Measurements from ENCODE around the gene AKR1B15.
"Not testable (repeated sequence)": the region's sequence is repeated elsewhere in the genome, so short reads cannot be mapped to it uniquely, and the experiment has no call there.

The AKR1B15 gene

GRCh38 chr7:134548877-134549276, at the start of gene AKR1B15:
AKR1B15 (plus strand) TSS chr7:134549110; CDS start chr7:134564620, 15,510 bp downstream.
- peak; percentile 9 for DNase-seq

DNA sequence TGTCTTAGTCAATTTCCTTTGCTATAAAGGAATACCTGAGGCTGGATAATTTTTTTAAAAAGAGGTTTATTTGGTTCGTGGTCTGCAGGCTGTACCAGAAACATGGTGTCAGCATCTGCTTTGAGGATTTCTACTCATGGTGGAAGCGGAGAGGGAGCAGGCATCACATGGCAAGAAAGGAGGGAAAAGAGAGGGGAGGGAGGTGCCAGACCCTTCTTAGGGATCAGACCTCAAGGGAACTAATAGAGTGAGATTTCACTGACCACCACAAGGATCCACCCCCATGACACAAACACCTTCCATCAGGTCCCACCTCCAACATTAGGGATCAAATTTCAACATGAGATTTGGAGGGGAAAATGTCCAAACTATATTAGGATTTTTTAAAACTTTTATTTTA, 48.5 kb upstream of the AKR1B15 start:
- DNase-seq: no peak

- no peak for DNase-seq
These were observed 47.9 kb upstream of the AKR1B15 start for GRCh38 chr7:134500982-134501381.

- DNase-seq: no peak
These were observed 46.2 kb upstream of the AKR1B15 start for GRCh38 chr7:134502463-134503371.

- no peak for DNase-seq
These were observed 44.2 kb upstream of the AKR1B15 start for GRCh38 chr7:134504660-134505164.

- no peak for DNase-seq
These were observed 43.1 kb upstream of the AKR1B15 start for GRCh38 chr7:134505856-134506255.

DNA sequence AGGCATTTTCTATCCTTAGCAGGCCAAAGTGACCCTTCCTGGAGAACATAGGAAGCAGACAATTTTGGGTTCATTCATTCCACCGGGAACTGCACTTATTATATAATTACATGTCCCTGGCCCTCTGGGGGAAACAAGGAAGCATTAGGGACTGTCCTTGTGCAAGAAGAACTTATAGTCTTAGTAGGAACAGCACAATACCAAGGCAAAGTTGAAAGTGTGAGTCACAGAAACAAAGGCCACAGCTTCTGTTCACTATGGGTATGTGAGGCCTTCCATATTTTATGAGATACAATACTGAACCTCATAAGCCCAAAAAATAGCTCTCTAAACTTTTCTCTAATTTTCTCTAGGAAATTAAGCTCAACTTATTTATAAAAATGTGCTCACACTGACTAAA, 39.9 kb upstream of the AKR1B15 start:
- no peak for DNase-seq

DNA sequence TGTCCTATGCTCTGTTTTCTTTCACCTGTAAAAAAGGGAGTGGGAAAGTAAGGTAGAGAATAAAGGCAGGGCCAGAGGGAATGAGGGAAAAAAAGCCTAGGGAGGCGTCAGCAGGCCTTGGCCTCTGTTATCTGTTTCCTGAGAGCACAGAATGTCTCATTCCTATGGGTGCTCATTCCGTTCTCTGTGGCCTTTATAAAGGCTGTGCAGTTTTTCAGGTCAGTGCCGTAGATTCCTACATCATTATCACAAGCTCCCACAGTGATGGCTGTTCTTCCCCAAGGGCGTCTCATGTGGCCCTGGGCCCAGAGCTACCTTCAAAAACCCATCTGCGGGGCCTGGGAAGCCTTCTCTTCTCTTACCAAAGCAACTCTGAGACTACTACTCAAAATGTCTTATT, 38.3 kb upstream of the AKR1B15 start:
- no peak for DNase-seq

GRCh38 chr7:134512271-134512670, 36.6 kb upstream of the AKR1B15 start:
- no peak for DNase-seq

DNA sequence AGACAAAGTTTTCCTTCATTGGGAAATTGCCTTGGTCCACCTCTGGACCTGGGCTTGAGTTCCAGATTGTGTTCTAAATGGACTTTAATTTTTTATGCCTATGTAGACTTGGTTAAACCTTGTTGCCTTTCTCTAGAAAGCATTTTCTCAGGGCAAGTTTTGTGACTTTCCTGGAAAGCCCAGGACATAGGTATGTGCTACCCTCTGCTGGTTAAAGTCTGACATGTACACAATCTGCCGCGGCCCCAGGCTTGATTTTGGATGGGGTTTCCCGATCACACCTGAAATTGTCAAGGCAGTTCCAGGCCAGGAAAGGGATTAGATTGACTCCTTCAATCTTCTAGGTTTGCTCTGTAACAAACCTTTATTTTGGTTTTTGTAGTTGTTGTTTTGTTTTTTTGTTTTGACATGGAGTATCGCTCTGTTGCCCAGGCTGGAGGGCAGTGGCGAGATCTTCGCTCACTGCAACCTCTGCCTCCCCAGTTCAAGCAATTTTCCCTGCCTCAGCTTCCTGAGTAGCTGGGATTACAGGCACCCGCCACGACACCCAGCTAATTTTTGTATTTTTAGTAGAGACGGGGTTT, 35.6 kb upstream of the AKR1B15 start:
- peak; percentile 25 for DNase-seq

DNA sequence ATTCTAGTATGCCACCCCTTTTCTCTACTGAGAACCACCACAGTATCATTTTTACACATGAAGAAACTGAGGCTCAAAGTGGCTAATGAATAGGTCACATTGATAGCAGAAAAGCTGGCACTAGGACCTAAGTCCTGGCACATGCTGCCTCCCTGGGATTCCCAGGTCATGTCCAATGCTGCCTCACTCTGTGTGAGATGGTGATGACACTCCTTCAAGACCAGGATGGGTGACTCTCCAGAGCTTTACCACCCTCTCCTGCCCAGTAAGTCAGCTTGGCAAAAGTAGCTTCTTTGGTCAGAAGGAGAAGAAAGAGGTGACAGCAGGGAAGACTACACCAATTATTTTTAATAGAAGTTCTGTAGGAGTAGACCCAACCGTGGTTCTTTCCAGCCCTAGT, 34.8 kb upstream of the AKR1B15 start:
- no peak for DNase-seq

DNA sequence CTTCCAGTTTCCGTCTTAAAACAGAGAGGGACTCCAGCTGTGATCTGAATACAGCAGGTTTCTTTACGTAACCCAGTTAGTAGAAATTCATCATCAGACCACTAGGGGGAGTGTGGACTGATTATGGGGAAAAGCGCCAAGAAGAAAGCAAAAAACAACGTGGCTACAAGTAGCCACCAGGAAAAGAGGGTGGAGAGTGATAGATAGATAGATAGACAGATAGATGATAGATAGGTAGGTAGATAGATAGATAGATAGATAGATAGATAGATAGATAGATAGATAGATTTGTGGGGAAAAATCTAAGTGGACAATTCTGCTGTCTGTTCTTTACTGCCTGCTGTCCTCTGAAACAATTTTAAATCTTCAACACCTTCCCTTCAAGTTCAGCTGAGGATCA, 34.2 kb upstream of the AKR1B15 start:
- DNase-seq: peak; percentile 44

- DNase-seq: no peak
These were observed 33.1 kb upstream of the AKR1B15 start for GRCh38 chr7:134515569-134516468.

DNA sequence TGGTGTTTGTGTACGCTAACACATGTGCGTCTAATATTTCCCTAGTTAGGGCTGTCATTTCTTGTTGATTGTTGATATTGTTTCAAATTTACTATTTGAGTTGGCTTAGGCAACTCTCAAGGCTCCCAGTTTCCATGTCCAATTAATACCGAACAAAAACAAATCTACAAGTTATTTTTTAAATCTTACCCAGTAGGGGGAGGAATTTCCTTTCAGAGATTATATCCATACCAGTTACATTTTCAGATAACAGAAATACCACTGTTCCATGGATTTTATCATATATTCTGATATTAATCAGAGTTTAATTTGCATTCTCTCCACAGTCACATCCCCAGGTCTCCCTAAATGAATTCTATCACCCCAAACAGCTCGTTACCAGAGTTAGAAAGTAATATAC, 28.8 kb upstream of the AKR1B15 start:
- no peak for DNase-seq

GRCh38 chr7:134522601-134523000, 26.3 kb upstream of the AKR1B15 start:
- DNase-seq: no peak

DNA sequence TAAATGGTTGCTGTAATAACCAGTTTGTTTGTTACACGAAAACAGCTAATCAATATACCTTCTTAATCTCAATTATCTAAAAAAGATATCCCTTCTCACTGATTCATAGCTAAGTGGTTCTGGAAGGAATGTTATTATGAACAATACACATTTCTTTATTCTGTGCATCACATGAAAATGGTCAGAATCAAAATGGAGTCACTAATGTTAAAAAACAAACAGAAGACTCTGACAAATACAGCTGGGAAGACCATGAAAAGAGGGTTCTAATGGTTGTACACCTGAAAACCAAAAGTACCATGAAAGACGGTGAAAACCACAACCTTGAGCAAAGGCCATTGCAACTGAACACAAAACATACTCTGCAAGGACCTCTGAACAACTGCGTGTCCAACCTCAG, 23.5 kb upstream of the AKR1B15 start:
- not testable (repeated sequence) for DNase-seq

- not testable (repeated sequence) for DNase-seq
These were observed 22.2 kb upstream of the AKR1B15 start for GRCh38 chr7:134526552-134527248.

GRCh38 chr7:134527979-134528371, 20.9 kb upstream of the AKR1B15 start:
- DNase-seq: no peak

GRCh38 chr7:134528749-134529148, 20.2 kb upstream of the AKR1B15 start:
- no peak for DNase-seq

GRCh38 chr7:134530460-134530859, 18.4 kb upstream of the AKR1B15 start:
- no peak for DNase-seq

DNA sequence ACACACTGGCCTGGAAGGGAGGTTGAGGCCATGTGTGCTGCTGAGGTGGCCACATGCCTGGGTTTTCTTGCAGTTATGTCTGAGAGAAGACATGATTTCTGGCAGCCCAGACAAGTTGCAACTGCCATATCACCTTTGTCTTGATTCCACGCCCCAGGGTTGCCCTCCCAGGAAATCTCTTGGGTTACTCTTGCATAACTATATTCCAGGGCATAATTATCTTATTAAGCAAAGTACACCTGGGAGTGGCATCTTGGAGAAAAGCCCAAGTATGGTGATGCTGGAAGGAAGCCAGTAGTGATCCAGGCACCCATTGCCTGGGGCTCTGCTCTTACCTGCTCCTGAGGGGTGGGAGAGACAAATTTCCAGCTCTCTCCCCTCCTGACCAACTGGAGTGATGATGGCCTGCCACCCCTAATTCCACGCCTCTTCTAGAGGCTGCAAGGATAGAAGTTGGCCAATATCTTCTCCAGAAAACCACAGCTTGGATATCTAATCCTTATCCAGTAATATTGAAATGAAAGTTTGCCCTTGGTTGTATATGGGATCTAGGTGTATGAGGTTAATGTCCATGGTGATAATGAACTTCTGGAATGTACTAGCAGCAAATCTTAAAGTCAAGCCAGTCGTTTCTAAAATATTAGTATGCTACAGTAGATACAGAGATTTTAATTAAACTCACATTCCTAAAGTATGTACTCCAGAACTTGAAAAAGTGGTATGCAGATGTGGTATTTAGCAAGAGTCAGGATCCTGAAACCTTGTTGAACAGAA, 16.5 kb upstream of the AKR1B15 start:
- DNase-seq: no peak

- DNase-seq: no peak
These were observed 16.0 kb upstream of the AKR1B15 start for GRCh38 chr7:134532954-134533218.
